Suppressor macrophage treated with lipopolysaccharide for 4 hours (primary cell): ENCODE measurements around the gene ERCC6L.

Experiments used
- DNase-seq: peaks from one replicate; pipeline ENCODE4 v3.0.0-alpha.2; 2020

The ERCC6L gene

GRCh38 chrX:72165551-72165950 lies 73.3 kb downstream of the ERCC6L start:
- DNase-seq = no peak

- no peak for DNase-seq
Observed at GRCh38 chrX:72159769-72160168, 79.1 kb downstream of the ERCC6L start.

GRCh38 chrX:72158773-72159172 lies 80.1 kb downstream of the ERCC6L start:
- DNase-seq = no peak
